ENCODE data around the gene FAM193B.
A peak's percentile ranks its signal among the peaks of the same experiment; 100 is the strongest.
"Not testable (repeated sequence)": the region's sequence is repeated elsewhere in the genome, so short reads cannot be mapped to it uniquely, and the experiment has no call there.

Gene FAM193B

DNA sequence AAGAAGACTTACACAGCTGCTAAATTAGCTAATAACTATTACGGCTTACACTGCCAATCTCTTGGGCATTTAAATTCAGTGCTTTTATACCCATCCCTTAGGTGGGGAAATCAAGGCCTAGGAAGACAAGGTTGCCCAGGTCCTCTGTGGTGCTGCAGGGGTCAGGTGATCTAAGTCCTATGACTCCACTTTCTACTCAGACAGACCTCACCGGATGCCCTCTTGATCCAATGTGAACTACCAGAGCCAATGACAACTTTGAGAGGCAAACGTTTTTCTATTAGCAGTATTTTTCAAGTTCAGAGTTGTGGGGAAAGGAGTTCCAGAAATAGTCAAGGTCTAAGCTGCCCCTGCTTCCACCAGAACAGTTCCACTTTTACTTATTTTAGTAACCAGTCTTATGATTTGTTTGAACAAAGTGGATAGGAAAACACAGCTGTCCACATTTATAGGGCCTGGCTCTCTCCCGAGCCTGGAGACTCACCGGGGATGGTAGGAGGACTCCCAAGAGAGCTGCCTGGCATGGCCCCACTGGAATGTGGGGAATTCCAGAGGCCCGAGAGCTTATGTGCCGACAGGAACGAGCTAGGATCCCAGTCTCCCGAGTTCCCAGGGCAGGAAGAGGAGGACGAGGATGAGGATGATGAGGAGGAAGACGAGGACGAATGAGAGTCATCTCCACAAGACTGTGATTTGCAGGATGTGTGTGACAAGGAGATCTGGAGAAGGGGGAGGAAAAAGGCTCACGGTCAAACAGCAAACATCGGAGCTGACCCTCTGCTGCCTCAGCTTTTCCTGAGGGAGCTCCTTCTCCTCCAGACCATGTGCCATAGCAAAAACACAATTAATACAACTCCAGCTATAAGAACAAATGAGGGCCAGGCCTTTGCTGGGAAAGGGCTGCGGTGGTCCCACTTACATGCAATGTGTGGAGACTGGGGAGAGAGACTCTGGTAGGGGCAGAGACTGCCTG, 16.7 kb downstream of the FAM193B start:
- DNase-seq: no peak

DNA sequence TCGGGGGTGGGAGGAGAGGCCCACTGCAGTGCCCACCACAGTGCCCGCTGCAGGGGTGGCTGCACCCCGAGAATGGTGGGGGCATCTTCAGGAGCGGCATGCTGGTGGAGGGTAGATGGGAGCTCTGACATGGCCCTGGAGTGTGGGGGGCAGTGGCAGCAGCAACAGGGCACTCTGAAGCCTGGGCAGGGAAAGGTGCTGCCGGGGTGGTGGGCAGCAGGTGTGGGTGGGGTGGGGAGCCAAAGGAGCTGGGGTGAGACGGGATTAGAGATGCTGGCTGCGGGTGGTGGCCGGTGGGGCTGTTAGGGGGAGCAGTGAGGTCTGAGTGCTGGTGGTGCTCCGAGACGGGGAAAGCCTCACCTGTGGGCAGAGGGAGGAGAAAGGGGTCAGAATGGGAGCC, 18.0 kb downstream of the FAM193B start:
- DNase-seq: no peak

DNA sequence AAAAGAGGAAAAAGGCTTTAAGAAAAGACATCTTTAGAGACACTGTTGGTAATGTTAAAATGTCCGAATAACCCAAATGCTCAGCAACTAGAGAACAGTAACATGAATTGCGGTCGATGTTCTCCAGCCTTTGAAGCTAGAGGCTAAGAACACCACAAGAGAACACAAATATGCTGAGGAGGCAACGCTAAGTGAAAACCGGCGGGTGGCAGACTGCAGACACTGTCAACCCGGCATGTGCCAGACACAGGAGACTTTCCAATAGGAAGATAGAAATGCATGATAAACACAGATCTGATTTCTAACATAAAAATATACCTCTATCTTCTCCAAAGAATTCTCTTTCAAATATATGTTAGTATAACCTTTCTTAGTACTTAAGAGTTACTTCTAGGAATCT, 19.2 kb downstream of the FAM193B start:
- DNase-seq: no peak

DNA sequence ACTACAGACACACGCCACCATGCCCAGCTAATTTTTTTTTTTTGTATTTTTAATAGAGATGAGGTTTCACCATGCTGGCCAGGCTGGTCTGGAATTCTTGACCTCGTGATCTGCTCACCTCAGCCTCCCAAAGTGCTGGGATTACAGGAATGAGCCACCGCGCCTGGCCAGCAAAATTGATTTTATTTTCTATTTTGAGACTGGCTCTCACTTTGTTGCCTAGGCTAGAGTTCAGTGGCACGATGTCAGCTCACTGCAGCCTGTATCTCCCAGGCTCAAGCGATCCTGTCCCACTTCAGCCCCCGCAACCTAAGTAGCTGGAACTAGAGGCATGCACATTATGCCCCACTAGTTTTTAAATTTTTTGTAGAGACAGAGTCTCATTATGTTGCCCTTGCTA, 19.9 kb downstream of the FAM193B start:
- DNase-seq: not testable (repeated sequence)

DNA sequence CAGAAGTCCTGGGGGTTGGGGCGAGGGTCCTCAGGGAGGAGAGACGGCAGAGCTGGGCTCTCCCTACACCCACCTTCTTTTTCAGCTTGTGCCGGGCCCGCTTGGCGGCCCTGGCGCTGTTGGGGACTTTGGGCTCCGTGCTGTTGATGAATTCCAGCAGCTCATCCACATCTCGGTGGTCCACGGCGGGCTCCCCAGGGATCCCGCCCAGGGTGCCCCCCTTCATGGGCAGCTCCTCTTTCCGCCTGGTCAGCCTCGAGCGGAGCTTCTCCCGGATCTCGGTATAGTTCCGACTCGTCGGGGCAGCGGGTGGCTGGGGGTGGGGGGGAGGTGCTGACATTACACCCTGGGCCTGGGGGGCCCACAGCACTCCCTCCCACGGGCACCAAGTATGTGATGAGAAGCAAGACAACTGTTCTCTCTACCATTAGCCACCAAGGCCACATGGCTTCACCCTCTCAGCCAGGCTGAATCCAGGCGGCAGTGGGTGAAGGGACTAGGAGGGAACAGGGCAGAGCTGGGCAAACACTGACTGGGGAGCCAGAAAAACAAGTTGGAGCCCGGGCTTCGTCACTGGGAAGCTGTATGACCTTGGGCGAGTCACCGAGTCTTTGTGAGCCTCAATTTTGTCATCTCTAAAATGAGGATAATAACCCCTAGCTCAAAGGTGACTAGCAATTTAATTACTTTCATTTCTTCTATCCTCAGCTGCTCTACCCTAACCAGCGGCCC, 23.0 kb downstream of the FAM193B start:
- DNase-seq: no peak

DNA sequence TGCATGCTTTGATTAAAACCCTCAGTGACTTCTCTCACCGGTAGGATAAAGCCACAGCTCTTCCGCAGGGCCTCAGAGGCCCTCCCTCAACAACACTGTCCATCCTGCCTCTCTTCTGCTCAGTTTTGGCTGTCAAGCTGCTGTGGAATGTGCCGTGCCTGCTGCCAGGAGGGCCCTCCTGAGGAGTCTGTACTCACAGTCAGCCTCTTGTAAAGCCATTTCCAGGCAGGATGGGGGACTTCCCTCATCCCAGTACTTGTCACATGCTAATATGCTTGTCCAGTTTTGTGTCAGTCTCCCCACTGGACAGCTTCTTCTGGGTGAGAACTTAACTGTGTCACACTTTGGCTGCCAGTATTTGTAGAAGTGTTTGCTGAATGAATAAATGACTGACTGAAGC, 23.7 kb downstream of the FAM193B start:
- DNase-seq: peak in 1 of 14 donors; percentile 44

DNA sequence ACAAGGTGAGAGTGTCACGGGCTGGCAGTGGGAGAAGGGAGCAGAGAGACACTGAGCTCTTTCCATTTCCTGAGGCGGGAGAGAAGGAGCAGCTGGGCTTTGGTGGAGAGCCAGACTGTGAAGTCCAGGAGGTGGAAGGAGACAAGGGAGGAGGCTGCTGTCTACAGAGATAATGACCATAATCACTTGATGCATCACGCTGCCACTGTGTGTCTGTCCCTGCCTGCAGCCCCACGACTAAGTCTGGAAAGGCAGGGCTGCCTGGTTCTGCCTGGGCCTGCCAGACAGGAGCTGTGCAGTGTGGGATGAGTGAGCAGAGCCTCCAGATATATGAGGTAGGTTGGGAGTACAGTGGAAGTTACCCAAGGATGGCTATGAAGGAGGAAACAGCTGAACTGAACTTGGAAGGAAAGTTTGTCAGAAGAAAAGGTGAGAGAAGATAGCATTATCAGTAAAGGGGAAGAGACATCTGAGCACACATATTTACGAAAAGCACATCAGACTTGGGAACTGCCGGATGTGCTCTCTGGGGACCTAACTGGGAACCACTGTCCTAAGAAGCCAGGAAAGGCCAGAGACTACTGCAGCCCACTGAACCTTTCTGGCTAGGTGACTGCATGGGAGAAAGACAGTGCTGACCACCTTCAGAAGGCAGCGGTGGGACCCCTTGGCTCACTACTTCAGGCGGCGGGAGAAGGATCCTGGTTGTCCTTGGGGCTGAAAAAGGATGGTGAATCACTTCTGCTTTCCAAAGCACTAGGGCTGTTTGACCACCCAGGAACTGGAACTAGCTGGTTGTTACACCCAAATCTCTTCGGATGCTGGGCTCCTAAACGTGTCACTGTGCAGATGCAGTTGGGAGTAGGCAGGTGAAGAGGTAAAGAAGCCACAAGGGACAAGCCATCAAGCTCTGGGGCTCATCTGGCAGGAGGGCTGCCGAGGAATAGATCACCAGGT, 24.8 kb downstream of the FAM193B start:
- DNase-seq: no peak

DNA sequence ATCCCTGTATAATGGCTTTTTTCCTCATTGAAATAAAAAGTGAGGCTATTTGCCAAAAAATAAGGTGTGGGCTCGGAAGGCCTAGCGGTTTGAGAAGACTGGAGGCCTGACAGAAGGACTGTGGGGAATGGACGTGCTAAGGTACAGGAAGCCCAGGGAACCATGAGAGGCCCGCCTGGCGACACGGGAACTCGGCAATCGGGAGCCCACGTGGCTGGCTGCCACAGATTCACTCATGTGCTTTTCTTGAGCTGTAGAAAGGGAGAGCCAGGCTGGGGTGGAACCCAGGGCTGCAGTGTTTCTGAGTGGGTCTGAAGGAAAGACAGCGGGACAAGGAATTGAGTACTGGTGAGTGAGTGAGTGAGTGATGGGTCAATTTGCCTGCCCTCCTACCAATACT, 25.7 kb downstream of the FAM193B start:
- no peak for DNase-seq

DNA sequence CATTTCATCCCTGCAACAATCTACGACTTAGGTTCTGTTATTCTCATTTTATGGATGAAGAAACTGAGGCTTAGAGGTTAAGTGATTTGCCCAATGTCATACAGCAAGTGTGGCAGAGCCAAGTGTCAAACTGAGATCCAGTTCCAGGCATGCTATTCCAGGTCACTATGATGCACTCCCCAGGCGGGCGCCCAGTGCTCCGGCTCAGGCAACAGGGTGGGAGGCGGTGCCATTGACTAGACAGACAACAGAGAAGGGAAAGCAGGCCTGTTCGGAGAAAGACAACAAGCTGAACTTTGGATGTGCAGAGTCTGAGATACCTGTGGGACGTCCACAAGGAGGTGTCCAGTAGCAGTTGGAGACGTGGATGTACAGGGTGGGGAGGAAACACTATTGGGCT, 26.8 kb downstream of the FAM193B start:
- DNase-seq: no peak

DNA sequence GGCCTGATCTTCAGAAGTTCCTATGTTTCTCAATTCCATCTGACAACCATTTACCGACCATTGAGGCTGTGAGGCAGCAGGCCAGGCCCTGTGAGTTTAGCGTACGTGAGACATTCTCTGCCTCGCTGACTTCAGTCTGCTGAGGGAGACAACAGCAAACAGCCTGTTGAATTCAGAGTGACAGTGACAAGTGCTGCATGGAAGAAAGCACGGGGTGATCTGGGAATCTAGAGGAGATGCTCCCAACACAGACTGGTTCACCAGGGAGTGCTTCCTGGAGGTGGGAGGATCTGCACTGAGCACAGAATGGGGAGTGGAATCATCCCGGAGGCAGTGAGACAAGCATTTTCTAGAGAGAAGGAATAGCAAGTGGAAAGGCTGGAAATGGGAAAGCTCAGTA, 27.6 kb downstream of the FAM193B start:
- DNase-seq: no peak

DNA sequence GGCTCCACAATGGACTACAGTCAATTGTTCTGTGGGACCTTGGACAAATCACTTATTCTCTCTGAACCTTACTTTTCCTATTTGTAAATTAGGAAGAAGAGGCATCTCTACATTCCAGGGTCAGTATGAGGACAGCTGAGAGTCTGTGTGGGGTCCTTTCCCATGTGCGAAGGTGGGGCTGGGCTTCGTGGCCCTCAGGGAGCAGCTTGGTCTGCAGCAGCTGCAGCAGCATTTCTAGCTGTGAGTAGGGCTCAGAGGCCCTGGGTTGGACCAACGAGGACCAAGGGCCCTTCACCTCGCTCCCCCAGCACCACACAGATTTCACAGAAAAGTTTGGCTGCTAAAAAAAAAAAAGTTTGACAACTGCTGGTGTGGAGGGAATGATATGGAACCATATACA, 28.2 kb downstream of the FAM193B start:
- DNase-seq: no peak

DNA sequence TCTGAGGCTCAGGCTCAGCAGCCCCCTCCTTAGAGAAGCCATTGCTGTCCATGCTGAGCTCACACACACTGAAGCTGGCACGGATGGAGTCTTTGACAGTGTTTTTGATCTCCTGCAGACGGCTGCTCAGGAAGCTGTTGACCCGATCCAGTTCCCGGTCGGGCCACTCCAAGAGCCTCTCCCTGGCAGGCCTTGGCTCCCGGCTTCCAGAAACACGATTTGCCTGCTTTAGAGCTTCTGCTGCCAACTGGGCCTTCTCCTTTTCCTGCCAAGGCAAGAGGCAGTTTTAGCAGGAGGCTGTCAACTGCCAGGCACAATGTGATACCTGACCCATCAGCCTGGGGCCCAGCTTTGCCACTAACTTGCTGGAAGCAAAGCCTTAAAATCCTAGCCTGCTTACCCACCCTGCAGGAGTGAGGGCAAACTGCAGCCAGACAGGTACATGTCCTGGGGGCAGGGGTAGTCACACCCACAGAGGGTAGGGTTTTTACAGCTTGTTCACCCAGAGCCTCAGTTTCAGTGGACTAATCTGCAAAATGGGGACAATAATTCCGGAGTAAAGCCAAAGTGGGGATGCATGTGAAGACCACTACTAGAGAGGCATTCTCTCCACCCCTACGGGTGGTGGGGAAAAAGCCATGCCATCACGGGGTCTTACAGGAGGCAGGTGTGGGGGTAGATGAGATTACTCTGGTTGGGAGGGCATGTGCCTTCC, 29.3 kb downstream of the FAM193B start:
- peak in 3 of 14 donors; percentile 18 to 75 (median 31) for DNase-seq

DNA sequence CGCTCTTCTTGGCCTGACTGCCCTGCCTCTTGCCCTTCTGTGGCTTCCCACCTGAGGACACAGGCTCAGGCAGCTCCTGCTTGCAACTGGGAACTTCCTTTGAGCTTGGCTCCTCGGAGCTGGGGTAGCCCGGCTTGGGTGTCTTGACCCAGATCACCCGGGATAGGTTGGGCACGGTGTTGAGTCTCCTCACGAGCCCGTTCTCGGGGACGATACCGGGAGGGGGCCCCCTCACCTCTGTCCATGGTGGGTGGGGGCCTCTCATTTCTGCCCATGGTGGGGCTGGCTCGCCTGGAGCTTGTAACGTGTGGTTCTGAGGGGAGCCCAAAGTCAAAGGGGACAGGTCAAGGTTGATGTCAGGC, 29.8 kb downstream of the FAM193B start:
- DNase-seq: no peak

DNA sequence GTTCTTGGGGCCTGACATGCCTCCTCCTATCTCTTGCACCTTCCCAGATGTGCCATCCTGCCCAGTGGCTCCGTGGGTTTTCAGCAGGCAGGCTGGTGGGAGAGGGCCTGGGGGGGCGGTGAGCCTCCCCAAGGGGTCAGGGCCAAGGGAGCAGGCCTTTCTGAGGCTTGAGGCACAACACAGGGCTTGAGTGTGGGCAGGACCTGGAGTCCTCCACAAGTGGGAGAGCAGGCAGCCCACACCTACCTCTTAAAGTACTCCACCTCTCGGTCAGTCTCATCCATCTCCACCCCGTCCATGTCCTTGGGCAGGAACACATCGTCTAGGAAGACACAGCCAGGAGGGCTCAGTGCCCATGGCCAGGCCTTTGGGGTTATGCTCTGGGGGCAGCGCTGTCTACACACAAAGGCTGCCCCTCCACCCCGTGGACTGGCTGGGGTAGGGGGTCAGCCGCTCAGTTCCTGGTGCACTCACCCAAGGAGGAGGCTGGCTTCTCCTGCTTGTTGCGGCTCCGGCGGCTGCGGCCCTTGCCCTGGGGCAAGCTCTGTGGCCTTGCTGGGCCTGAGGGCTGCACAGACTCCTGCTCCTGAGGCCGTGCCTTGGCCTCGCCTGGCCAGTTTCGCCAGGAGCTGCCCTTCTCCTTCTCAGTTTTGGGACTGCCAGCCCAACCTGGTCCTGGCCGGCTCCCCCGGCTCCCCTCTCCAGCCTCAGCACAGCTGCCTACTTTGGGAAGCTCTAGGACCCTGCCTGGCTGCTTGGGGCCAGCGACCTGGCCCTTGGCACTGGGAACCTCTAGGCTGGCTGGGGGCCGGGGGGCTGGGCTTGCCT, 30.4 kb downstream of the FAM193B start:
- no peak for DNase-seq

DNA sequence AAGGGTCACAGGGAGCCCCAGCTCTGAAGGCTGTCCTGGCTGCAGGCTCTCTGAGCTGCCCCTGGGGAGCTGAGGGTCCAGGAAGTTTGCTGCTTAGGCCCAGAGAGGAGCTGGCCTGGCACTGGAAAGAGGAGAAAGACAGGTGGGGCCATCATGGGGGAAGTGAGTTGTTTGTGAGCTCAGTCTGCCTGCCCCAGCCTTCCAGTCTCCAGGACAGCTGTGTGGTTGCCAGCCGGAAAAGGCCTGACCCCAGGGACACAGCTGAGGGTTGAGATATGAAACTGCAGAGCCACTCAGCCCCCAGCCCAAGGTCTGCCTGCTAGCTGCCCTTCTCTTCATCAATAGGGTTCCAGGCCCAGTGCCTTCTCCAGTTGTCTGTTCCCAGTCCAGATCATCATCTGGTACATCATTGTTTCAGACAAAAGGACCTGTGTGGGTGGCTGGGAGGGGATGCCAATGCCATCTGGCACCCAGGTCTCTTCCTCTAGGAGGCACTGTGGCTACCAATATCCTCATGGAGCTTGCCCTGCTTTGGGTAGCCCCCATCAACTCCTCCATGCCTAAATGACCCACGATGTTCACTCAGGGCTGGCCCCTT, 33.3 kb downstream of the FAM193B start:
- DNase-seq: no peak

DNA sequence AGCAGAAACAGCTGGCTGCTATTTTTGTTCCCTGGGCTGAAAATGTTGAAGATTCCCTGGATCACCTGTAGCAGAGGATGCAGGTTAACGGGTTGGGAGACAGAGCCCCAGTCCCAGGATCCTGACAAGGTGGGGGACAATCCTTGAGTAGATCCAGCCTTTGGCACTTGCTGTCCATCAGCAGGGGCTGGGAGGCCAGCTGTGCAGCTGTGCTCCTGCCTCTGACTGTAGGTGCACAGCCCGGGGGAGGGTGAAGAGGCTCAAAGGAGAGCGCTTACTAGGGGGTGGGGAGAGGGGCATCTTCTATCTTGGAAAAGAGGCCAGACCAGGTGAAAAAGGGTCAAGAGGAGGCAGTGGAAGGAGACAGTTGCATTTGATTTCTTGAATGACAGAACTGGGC, 34.1 kb downstream of the FAM193B start:
- DNase-seq: no peak

DNA sequence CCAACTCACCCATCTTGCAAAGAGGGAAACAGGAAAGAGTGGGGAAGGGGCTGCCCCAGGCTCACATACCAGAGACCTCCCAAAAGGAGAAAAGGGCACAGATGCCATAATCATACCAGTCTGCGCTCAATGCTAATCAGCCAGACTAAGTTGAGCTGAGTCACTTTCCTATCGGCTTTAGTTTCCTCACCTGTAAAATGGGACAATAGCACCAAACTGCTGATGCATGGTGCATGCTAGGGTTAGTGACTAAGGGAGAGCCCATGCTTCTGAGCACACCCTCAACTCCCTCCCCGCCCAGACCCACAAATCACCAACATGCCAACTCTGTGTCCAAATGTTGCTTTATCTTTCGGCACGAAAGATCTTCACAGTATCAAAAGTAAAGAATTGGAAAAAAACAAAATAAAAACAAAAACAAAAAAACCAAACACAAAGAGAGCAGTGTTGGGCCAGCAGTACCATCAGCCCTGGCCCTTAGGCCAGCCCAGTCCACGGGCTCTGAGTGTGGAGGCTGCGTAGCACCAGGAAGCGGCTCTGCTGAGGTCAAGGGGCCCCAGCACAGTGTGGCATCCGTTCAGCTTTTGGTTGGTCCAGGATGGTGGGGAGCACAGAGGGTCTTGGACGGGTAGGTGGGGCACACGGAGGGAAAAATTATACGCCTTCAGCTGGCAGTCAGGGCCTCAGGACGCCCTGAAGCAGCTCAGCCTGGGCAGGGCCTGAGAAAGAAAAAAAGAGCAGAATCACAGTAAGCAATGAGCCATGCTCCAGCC, 34.7 kb downstream of the FAM193B start:
- no peak for DNase-seq

DNA sequence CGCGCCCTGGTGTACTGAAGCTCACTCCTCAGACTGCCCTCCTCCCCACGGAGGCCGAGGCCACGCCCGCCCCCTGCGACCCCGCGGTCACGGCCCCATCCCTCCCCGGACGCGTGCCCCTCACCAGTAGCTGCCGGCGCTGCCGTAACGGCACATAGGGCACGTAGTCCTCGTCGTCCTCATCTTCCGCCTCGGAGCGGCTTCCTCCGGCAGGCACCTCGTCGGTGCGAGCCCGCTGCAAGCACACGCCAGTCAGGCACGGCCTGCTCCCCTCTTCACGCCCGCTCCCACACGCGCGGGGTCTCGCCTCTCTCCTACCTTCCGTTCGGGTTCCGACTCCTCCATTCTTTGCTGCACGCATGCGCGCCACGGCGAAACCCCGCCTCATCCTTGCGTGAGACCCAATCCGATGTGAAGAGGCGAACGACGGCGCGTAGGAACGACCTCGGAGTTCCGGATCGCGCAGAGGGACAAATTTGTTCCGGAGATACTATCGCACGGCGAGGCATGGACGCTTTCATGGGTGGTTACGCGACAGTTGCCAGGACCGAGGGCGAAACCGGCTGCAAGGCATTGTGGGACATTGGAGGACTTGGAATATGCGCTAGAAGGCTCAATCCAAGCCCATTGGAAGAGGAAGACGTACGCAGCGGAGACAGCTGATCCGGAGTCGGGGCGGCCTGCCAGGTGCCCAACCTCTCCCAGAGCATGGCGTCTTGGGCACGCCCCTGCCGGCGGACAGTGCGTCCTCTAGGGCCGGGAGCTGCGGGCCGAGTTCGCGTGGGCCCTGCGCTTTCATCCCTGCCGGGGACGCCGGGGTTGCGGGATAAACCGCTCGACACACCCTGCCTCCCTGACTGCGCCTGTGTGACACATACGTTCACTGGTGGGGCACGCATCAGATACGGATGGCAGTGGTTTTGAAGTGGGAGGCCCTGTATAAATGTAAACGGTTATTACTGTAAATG, 37.5 kb downstream of the FAM193B start, which contains the start of gene DDX41:
DDX41 (minus strand) TSS at position 361 of the 968 bp plus-strand sequence; CDS start at position 345, 16 bp downstream.
- peak; percentile 78 to 98 (median 96) for DNase-seq

Data from C1 segment of cervical spinal cord (tissue), 14 donors.